GM12801 (cell line): ENCODE measurements around the gene ATP2B2.

Experiments
- CTCF ChIP-seq: IDR thresholded peaks from one replicate; pipeline ENCODE4 v1.5.1; 2011; ENCODE audit warnings: control low read depth; ENCODE audit not compliant: insufficient read length; ENCODE audit errors: extremely low read depth

The ATP2B2 gene

GRCh38 chr3:10336761-10337160 is 168.6 kb downstream of the ATP2B2 start:
- TF ChIP-seq CTCF: no peak

DNA sequence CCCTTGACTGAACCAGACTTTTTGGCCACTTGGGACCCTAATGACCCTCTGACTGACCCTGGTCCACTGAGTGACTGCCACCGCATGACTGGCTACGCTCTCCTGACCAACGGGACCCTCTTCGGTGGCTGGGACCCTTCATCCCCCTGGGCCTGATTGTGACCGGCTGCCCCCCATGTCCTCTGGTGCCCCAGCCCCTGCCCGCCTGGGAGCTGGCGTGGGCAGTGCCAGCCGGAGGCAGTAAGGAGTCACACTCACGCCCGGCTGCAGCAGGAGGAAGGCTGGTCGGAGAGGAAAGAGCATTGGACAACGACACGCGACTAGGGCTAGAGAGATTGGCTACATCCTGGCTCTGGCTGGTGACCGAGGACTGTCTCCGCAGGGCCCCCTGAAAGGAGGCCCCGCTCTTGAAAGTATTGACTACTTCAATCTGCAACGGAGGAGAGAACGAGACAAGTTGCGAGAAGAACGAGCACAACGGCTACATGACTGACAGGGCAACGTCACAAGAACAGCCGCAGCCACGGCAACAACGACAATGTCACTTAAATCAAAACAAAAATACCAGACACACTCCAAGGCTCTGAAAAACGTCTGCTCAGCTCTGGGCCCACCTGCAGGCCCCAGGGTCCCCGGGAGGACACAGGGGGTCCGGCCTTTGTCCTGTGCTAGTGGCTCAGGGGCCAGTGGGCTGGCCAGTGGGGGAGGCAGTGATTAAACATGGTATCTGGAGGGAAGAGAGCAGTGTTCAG is 169.3 kb downstream of the ATP2B2 start:
- no peak for TF ChIP-seq CTCF

DNA sequence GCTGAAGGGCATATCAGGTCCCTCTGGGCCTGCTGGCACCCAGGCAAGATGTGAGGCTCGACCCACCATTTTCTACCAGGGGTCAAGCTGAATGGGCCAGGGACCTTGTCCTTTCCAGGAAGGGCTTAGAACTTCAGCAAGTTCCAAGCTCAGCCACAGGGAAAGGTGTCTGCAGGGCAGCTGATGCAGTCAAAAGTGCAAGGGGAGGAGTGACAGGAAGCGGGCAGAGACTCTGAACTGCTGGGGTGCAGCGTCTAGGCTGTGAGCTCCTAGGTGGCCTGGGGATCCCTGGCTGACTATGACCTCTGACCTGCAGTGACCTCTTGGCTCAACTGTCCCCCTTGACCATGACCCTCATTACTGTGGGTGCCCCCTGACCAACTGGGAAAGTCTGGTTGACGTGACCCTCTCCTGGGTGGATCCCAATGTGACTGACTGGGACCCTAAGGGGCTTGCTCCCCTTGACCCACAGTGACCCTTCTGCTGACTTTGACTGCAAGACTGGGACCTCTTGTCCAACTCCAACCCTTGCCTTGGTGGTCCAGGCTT is 170.1 kb downstream of the ATP2B2 start:
- no peak for TF ChIP-seq CTCF

GRCh38 chr3:10334459-10334858 is 170.9 kb downstream of the ATP2B2 start:
- TF ChIP-seq CTCF: no peak

GRCh38 chr3:10334042-10334441 is 171.3 kb downstream of the ATP2B2 start:
- no peak for TF ChIP-seq CTCF

DNA sequence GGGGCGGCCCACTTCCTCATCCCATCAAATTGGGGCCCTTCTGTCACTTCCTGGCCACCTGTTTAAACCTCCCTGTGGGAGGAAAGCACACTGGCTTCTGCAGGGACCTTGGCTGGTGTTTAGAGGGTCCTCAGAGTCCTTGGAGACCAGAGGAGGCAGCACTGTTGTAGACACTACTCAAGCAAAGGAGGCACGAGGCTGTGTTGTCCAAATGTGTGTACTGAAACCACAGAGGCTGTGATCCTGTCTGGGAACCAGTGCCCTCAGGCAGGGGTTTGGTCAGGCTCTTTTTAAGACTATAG is 172.1 kb downstream of the ATP2B2 start:
- TF ChIP-seq CTCF: no peak

DNA sequence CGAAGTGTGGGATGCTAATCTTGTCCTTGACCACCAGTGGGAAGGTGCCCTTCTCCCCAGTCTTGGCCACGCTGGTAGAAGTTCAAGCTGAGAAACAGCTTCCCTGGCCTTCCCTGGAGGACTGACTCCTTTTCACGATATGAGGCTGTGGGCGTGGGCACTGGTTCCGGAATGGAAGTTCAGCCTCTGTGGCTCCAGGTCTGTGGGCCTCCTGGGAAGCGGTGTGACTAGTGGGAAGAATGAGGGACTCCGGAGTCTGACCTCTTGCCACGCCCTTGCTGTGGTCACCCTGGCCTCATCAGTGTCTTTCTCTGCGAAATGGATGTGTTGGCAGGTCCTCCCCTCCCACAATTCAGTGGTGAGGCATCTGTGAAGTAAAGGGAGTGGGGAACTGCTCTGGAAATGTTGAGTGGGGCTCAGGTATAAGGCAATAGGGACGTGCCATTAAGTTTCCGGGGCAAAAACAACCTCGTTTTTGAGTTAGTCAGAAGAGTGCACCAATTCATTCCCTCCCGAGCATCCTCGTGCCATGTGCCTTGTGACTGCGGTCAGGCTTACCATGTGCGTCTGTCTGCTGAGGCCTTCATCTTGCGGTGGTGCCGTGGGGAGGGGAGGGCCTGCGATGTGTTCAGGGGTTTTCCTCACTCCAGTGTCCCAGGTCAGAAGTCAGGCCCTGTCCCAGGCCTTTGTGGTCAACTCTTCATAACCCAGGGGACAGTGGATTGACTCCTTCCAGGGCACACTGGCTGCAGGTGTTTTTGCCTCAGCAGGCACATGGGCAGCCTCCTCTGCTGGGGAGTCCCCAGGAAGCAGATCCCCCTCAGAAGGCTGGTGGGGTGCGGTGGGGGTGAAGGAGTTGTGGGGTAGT is 172.7 kb downstream of the ATP2B2 start:
- TF ChIP-seq CTCF: no peak
